NAMALWA (cell line): Measurements from ENCODE around the gene STX1B.
"Not testable (repeated sequence)": the region's sequence is repeated elsewhere in the genome, so short reads cannot be mapped to it uniquely, and the experiment has no call there.

ENCODE experiments used
- DNase-seq: peaks from one replicate; pipeline ENCODE4 v3.0.0-alpha.2; 2015; ENCODE audit warnings: low spot score

Gene STX1B

DNA sequence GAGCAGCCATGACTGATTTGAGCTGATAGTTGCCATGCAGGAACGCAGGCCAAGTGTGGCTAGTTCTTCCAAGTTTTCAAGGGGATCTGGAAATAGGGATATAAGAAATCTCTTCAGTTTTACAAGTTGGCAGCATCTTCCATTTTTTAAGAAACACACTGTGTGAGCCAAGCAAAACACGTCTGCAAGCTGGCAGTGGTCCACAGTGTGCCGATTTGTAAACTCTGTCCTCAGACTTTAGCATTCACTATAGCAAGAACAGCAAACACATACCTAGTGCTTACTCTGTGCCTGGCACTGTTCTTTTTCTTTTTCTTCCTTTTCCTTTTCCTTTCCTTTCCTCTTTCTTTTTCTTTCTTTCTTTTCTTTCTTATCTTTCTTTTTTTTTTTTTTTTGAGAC, 58.7 kb downstream of the STX1B start:
- DNase-seq: no peak

DNA sequence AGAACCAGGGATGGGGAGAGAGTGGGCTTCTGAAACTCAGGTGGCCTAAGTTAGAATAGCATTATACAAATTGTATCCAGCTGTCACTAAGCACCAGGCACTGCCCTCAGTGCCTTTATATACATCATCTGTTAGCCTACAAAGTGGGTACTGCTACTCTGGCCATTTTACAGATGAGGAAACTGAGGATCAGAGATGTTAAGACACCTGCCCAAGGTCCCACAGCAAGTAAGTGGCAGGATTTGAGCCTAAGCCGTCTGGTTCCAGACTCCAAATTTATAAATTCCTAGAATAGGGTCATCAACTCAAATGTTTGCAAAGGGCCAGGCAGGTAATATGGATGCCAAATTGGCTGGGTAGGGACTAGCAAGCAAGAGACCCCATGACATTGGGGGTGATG, 59.2 kb downstream of the STX1B start:
- no peak for DNase-seq

DNA sequence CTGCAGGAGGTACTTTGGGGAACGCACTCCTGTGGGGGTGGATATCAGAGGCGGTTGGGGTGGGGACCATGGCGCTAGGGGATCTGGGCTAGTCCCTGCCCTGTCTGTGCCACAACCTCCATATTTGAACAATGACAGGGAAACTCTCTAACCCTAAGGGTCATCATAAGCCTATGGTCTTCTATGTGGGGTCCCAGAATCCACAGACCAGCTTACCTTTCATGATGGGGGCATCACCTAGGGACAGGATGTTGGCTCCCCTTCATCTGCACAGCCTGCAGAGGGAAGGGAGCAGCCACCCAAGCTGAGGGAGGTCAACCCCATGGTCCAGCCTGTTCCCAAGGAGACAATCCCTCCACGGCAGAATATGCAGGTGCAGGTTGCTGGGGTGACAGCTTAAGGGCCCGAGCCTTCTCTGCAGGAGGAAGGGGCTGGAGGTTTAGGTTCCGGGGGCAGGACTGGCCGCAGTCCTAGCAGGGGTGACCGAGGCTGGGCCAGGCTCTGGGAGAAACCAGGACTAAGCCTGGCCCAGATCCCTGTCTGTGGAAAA, 59.8 kb downstream of the STX1B start:
- no peak for DNase-seq

DNA sequence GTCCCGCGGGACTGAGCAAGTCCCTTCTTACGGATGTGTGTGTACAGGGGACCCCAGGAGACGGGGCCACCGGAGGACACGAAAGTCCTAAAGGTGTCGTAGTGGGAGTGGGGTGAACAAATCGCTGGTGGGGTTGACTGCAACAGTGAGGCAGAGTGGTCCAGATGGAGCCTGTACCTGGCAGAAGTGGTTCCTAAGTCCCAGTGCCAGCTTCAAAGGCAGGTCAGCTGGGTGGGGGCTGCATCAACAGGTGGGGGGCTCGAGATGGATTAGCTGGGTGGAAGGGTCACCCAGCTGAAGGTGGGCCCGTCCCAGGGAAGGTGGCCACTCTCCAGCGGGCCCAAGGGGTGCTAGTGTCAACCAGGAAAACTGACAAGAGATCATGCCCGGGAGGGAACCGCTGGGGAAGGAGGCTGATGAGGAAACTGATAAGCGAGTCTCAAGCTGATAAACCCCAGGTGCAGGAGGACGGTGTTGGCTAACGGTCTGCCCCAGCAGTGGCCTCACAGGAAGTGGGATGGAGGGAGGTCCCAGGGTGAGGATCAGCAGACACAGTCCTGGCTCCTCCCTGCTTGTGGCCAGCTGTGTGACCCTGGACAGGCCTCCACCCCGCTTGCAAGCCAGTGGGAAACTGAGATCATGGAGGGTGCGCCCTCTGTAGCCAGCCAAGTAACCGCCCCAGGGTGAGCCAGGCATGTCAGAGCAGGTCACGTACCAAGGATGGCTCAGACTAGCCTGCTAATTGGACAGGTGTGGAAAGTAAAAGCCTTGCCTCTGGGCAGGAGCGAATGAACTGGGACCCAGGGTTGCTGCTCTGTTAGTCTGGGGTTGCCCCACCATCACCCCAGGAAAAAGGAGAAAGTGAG, 60.6 kb downstream of the STX1B start:
- DNase-seq: peak; percentile 58

DNA sequence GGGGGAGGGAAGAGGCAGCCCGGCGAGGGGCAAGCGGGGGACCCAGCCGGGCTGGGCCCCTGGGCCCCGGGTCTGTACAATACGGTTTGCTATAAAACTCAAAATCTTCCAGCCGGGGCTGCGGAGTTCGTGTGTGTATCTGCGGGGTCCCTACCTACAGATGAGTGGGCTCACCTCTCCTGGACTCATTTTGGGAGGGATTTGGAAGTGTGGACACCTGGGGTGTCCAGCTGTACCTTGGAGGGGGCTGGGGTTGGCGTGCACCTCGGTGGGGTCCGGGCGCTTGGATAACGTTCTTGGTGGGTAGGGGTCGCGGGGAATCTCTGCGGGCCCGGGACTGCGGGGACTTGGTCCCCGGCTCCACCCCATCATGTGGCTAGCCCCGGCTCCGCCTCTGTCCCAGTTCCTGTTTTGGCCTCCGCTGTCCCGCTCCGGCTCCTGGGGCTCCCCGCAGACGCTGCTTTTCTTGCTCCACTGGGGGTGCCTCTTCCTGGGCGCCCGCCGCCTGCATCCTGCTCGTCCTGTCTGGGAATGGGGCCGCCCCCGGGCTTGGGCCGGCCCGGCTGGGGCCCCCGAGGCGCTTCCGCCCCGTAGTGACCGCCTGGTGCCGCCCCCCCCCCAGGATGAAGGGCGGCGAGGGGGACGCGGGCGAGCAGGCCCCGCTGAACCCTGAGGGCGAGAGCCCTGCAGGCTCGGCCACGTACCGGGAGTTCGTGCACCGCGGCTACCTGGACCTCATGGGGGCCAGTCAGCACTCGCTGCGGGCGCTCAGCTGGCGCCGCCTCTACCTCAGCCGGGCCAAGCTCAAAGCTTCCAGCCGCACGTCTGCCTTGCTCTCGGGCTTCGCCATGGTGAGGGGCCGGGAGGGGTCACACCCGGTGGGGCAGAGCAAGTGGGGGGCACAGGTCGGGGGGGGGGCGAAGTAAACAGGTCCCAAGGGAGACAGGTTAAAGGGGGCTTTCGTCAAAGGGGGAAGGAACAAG, 61.5 kb downstream of the STX1B start, which contains the start of gene ORAI3:
TSS of gene ORAI3 (plus strand) at position 402 of the 983 bp plus-strand sequence. CDS start at position 624, 222 bp downstream.
- peak; percentile 71 for DNase-seq

DNA sequence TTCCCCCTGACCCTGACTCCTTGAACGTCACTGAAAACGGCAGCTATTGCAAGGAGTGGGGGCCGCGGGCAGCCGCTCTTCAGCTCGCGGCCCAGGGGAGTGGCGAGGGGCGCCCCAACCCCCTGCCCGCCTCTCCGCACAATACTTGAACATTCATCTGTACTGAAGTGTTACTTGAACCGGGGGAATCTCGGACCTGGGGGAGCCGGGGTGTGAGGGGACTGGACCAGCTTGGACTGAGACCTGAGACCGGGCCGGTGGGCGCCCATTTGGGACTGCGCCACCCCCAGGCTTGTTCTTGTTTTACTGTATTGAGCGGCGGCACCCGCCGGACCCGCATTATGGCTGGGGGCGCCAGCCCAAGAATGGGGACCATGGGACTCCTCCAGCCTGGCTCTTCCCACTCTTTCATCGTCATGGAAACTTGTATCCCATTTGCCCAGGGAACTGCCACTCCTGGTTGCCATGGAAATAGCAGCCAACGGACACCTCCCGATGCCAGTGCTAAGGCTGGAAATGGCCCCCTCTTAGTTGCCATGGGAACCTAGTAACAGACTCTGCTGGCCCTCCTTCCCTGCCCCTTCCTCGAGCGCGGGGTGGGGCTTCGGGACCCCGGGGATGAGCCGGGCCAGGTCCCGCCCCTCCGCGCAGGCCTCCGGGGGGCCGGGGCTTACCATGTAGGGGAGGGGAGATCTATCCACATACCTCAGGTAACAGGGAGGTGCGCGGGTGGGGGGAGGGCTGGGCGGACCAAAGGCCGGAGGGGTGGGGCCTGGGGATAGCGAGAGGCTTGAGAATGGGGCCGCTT, 62.4 kb downstream of the STX1B start:
- peak; percentile 19 for DNase-seq

DNA sequence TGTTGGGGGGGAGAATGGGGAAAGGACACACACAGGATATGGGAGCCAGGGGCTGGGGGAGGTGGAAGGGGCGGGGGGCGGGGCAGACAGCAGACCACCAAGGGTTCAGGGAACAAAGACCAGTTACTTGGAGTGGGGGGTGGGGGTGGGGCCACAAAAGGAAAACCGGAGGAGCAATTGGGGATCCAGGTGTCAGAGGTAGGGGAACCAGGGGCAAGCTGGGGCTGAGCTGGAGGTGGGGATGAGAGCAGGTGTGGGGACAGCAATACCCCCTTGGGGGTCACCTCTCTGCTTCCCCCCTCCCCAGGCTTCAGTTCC, 62.9 kb downstream of the STX1B start:
- no peak for DNase-seq

DNA sequence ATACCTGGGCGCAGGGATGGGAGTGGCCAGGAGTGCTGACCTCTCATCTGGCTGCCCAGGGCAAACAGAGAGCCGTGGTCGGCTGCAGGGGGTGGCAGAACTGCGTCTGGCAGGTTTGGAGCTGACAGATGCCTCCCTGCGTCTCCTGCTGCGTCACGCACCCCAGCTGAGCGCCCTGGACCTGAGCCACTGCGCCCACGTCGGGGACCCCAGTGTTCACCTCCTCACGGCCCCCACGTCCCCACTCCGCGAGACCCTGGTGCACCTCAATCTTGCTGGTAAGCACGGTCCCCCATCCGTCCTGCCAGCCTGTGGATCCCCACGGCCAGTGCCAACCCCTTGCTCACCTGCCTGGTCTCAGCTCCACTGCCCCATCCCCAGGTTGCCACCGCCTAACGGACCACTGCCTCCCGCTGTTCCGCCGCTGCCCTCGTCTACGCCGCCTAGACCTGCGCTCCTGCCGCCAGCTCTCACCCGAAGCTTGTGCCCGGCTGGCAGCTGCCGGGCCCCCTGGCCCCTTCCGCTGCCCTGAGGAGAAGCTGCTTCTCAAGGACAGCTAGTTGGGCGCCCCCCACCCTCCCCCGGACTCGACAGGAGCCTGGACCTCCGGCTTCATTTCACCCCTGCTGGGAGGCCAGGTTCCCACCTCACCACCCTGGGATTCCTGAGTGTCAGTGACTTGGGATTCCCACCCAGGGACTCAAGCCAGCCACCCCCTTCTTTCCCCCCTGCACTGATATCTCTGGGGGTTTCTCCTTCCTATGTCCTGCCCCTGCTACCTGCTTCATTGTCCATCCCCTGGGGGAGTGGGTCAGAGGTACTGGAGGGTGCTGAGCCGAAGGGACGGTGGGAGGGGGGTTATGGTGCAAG, 63.5 kb downstream of the STX1B start:
- DNase-seq: no peak

DNA sequence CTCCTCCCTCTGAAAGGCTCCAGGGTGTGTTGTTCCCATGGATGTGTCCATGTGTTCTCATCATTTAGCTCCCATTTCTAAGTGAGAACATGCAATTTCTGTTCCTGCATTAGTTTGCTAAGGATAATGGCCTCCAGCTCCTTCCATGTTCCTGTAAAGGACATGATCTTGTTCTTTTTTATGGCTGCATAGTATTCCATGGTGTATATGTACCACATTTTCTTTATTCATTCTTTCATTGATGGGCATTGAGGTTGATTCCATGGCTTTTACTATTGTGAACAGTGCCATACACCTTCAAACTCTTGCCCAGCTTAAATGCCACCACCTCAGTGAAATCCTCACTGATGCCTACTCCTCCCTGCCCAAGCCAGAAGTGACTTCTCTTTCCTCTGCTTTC, 66.1 kb downstream of the STX1B start:
- no peak for DNase-seq

DNA sequence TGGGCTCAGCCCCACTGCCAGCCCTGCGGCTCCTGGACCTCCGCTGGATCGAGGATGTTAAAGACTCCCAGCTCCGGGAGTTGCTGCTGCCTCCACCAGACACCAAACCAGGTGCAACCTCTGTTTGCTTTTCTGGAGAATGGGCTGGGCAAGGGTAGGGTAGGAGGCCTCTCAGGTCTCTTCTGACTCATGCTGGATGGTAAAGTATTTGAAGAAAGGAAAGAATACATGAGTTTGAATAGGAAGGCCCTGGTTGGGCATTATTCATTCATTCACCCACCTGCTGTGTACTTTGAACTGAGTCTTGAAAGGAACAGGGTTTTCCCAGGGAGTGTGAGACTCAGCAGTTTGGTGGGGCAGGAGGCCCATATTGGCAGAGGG, 68.0 kb downstream of the STX1B start:
- no peak for DNase-seq

DNA sequence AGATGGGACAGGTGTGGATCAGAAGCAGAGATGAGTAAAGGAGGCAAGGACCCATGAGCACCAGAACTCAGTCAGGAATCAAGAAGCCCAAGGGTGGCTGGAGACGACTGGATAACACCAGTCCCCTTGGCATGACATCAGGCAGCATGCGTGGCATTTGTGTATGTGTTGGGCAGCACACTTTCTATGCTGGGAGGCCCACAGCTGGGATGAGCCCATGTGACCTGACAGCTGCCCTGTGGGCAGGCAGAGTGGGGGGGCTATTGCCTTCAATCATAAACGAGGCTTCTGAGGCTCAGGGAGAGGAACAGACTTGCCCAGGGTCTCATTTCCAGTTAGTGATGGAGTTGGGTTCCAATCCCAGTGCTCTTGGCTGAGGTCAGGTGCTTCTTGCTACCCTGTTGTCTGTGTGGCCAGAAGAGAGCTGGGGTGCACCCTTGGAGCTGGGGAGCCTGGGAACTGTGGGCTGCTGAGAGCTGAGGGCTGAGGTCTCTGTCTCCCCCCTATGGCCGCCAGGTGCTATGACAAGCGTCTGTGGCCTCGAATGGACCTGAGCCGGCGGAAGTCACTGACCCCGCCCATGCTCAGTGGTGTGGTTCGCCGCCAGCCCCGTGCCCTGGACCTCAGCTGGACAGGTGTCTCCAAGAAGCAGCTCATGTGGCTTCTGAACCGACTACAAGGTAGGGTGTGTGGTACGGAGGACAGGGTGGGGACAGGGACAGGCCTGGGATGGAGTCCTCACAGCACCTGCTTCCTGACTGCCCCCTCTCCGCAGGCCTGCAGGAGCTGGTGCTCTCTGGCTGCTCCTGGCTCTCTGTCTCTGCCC, 68.6 kb downstream of the STX1B start:
- peak; percentile 81 for DNase-seq

DNA sequence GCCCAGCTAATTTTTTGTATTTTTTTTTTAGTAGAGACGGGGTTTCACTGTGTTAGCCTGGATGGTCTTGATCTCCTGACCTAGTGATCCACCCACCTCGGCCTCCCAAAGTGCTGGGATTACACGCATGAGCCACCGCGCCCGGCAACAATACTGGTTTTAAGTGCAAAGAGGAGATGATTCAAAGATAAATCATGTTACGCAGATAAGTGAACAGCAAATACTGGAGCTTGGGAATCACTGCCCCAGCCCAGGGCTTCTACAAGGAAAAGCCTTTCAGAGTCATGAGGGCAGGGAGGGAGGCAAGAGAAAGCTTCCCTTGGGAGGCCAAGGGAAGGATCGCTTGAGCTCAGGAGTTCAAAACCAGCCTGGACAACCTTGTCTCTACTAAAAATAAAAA, 70.9 kb downstream of the STX1B start:
- not testable (repeated sequence) for DNase-seq
